Measurements from ENCODE around the gene KCNAB1.
A peak's percentile ranks its signal among the peaks of the same experiment; 100 is the strongest.
"Not testable (repeated sequence)": the region's sequence is repeated elsewhere in the genome, so short reads cannot be mapped to it uniquely, and the experiment has no call there.

KCNAB1 gene

DNA sequence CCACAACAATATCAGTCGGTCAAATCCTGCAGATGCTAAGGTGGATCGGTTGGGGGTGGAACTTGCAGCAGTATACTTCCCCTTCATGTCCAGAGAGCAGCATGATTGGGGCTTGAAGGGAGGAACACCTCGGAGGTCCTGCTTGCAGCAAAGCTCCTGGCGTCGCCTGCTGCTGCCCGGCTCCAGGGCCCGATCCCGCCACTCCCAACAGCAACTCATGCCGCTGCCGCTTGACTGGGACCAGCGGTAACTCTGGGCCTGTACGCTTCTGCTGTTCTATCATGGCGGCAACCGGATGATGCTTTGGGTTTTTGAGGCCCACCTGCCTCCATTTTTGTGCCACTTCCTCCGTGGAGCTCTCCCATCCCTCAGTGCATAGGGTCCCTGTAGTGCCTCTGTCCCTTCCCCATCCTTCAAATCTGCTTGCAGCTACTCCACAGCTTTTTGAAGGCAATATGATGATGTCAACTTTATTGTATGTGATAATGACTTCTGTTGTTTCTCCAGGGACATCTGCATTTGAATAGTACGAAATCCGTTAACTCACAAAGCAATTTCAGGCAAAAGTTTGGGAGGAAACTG is 56.3 kb downstream of the KCNAB1 start:
- Mint-ChIP-seq H3K27ac (no peak overlapping the region), H3K4me3 (no peak overlapping the region), H3K9me3 (no peaks in the 10 kb centered on the region), H3K36me3 (ENCODE audit: low read depth) (no peaks in the 10 kb centered on the region), H3K4me1 (no peaks in the 10 kb centered on the region), H3K27me3 (peaks cover 2% of the 10 kb centered on the region)
- ATAC-seq, result no peak
- DNase-seq, result no peak

DNA sequence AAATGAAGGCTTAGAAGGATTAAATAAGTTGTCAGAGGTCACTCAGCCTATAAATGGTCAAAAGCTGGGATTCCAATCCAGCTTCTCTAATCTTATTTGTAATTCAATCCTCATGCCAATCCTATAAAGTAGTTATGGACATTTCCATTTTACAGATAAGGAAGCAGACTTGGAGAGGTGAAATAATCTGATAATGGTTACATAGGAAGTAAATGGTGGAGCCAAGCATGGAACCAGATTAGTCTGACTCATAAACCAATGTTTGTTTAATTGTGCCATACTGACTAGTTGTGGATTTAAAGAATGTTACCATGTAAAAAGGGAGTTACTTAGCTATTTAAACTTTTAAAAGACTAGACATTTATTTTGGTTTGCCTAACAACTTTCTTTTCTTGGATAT is 59.7 kb downstream of the KCNAB1 start:
- DNase-seq, result no peak
- Mint-ChIP-seq H3K4me3 (no peak overlapping the region), H3K36me3 (ENCODE audit: low read depth) (no peaks in the 10 kb centered on the region), H3K27ac (no peak overlapping the region), H3K9me3 (no peaks in the 10 kb centered on the region), H3K4me1 (no peaks in the 10 kb centered on the region), H3K27me3 (no peaks in the 10 kb centered on the region)
- ATAC-seq, result no peak

DNA sequence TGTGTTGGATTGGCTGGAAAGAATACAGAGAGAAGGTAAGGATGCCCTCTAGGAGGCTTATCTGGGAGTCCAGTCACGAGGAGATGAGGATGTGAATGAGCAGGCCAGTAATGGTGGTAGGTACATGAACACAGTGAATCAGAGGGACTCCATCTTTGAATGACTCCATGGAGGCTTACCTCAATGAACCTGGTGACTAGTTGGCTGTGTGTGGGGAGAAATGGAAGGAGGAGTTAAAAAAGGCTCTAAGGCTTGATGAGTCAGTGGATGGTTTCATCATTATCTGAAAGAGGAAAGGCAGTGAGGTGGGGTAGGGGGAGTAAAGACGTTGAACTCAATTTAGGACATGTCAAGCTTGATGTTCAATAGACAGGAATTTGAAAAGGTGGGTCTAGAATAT is 61.1 kb downstream of the KCNAB1 start:
- DNase-seq, result no peak
- no peaks in the 10 kb centered on the region for H3K9me3 Mint-ChIP-seq
- no peaks in the 10 kb centered on the region for H3K4me1 Mint-ChIP-seq
- peak; percentile 84 for ATAC-seq
- no peak overlapping the region for H3K4me3 Mint-ChIP-seq
- H3K27ac Mint-ChIP-seq, result no peak overlapping the region
- no peaks in the 10 kb centered on the region for H3K36me3 Mint-ChIP-seq (ENCODE audit: low read depth)
- no peaks in the 10 kb centered on the region for H3K27me3 Mint-ChIP-seq

DNA sequence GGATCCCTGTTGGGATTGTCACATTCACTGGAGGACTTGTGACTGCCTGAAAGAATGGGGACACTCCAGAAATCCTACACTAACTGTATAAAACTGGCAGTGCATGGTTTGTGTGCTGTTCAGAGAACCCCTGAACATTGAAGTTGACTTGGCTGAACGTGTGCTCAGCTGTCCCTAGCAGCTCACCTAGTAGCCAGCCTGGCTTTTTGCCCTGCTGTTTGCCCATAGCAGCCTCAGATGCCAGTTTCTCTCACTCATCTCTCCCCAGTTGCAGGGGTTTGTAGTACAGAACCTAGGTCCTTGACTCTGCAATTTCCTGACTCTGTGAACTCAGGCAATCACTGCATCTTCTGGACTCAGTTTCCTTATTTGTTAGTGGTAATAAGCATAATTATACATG is 63.0 kb downstream of the KCNAB1 start:
- no peak overlapping the region for H3K27ac Mint-ChIP-seq
- H3K4me1 Mint-ChIP-seq, result no peaks in the 10 kb centered on the region
- ATAC-seq, result no peak
- no peaks in the 10 kb centered on the region for H3K36me3 Mint-ChIP-seq (ENCODE audit: low read depth)
- H3K9me3 Mint-ChIP-seq, result no peaks in the 10 kb centered on the region
- H3K4me3 Mint-ChIP-seq, result no peak overlapping the region
- DNase-seq, result no peak
- H3K27me3 Mint-ChIP-seq, result peaks cover 4% of the 10 kb centered on the region

DNA sequence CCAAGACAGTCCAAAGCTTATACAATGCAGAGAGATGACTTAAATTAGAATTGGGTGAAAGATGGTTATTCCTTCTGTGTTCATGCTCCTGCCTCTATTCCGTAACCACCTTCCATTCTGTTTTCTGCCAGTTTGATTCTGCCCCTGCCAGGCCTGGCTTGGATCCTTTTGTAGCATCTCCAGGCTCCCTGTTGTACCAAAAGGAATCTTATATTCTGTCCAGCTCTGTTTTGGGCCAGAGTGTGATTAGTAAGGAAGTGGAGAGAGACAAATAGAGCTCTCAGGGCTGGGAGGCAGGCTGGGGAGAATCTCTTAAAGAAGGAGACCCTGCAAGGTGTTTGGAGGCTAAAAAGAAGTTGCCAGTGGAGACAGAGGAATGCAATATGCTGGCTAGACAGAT is 63.8 kb downstream of the KCNAB1 start:
- no peak overlapping the region for H3K27ac Mint-ChIP-seq
- no peak for DNase-seq
- H3K9me3 Mint-ChIP-seq, result no peaks in the 10 kb centered on the region
- H3K36me3 Mint-ChIP-seq (ENCODE audit: low read depth), result no peaks in the 10 kb centered on the region
- ATAC-seq, result no peak
- H3K4me1 Mint-ChIP-seq, result no peaks in the 10 kb centered on the region
- no peak overlapping the region for H3K4me3 Mint-ChIP-seq
- H3K27me3 Mint-ChIP-seq, result peaks cover 4% of the 10 kb centered on the region

DNA sequence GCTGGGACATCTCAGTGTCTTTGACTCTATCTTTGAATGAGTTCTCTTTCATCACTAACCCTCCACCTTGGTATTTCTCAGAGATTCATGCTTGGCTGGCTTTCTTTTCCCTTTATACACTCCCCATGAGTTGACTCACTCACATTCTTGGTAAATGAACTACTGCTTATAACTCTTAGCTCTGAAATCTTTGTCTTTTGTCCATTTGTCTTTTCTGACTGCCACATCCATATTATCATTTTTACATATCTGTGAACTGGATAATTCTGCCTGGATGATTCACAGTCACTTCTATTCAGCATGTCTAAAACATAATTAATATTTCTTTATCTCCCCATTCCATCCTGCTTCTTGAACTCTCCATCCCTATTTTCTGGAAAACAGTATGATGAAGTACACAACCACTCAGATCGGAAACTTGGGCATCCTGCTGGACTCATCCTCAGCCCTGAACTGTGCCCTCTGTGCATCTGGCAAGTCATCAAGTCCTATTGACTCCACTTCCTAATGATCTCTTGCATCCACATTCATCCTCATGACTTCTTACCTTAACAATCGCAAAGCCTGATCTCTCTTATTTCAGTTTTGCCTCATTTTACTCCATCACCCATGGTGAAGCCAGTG is 66.9 kb downstream of the KCNAB1 start:
- no peak for DNase-seq
- Mint-ChIP-seq H3K36me3 (ENCODE audit: low read depth) (no peaks in the 10 kb centered on the region), H3K27ac (no peak overlapping the region), H3K4me1 (no peaks in the 10 kb centered on the region), H3K4me3 (no peak overlapping the region), H3K27me3 (peaks cover 4% of the 10 kb centered on the region), H3K9me3 (no peaks in the 10 kb centered on the region)
- ATAC-seq, result no peak

DNA sequence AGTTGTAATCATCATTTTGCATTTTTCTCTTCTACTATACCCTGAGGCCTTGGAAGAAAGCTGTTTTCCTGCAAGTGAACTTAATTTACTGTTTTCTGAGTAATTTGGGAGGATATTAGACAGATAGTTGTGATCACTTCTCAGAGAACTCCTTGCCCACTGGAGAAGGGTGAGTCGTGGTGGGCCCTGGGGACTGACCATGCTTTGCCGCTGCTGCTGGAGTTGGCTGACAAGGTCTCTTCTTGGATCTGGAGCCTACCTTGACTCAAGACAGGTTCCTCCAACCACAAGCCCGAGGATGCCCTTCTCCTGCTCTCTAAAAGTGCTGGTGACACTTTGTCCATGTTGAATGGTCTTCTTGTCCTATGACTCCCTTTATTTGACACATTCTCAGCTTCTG is 68.4 kb downstream of the KCNAB1 start:
- Mint-ChIP-seq H3K4me3 (no peak overlapping the region), H3K9me3 (no peaks in the 10 kb centered on the region), H3K27me3 (peaks cover 4% of the 10 kb centered on the region), H3K4me1 (no peaks in the 10 kb centered on the region), H3K36me3 (ENCODE audit: low read depth) (no peaks in the 10 kb centered on the region), H3K27ac (no peak overlapping the region)
- ATAC-seq, result no peak
- no peak for DNase-seq

DNA sequence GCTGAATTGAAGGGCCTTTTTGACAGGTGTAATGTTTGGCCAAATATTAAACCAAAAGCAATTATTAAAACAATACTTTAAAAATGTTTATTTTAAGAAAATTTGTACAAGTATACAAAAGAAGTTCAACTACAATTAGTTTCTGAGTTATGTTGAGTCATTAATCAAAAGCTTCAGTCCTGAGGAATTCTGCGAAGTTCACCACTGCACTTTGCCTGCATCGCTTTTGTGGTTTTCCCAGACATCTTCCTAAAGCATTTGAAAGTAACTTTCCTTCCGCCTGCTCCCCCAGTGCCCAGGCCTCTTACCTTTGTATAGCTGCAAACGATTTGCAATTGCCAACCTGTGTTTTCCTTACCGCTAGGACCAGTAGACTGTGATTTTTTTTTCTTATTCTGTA is 69.5 kb downstream of the KCNAB1 start:
- Mint-ChIP-seq H3K36me3 (ENCODE audit: low read depth) (no peaks in the 10 kb centered on the region), H3K9me3 (no peaks in the 10 kb centered on the region), H3K4me1 (no peaks in the 10 kb centered on the region), H3K27ac (no peak overlapping the region), H3K27me3 (peaks cover 4% of the 10 kb centered on the region), H3K4me3 (no peak overlapping the region)
- ATAC-seq (no peak), DNase-seq (no peak)

DNA sequence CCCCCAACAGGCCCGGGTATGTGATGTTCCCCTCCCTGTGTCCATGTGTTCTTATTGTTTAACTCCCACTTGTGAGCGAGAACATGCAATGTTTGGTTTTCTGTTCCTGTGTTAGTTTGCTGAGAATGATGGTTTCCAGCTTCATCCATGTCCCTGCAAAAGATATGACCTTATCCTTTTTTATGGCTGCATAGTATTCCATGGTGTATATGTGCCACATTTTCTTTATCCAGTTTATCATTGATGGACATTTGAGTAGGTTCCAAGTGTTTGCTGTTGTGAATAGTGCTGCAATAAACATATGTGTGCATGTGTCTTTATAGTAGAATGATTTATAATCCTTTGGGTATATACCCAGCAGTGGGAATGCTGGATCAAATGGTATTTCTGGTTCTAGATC is 74.6 kb downstream of the KCNAB1 start:
- not testable (repeated sequence) for H3K4me1 Mint-ChIP-seq; H3K9me3 Mint-ChIP-seq; H3K4me3 Mint-ChIP-seq; ATAC-seq; H3K27ac Mint-ChIP-seq; DNase-seq; H3K36me3 Mint-ChIP-seq (ENCODE audit: low read depth)
- peaks cover 15% of the 10 kb centered on the region for H3K27me3 Mint-ChIP-seq

DNA sequence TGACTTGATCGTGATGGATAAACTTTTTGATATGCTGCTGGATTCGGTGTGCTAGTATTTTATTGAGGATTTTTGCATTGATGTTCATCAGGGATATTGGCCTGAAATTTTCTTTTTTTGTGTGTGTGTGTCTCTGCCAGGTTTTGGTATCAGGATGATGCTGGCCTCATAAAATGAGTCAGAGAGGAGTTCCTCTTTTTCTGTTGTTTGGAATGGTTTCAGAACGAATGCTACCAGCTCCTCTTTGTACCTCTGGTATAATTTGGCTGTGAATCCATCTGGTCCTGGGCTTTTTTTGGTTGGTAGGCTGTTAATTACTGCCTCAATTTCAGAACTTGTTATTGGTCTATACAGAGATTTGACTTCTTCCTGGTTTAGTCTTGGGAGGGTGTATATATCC is 76.8 kb downstream of the KCNAB1 start:
- ATAC-seq; DNase-seq; H3K9me3 Mint-ChIP-seq; H3K4me1 Mint-ChIP-seq; H3K36me3 Mint-ChIP-seq (ENCODE audit: low read depth); H3K4me3 Mint-ChIP-seq; H3K27ac Mint-ChIP-seq: not testable (repeated sequence)
- H3K27me3 Mint-ChIP-seq, result peaks cover 19% of the 10 kb centered on the region

DNA sequence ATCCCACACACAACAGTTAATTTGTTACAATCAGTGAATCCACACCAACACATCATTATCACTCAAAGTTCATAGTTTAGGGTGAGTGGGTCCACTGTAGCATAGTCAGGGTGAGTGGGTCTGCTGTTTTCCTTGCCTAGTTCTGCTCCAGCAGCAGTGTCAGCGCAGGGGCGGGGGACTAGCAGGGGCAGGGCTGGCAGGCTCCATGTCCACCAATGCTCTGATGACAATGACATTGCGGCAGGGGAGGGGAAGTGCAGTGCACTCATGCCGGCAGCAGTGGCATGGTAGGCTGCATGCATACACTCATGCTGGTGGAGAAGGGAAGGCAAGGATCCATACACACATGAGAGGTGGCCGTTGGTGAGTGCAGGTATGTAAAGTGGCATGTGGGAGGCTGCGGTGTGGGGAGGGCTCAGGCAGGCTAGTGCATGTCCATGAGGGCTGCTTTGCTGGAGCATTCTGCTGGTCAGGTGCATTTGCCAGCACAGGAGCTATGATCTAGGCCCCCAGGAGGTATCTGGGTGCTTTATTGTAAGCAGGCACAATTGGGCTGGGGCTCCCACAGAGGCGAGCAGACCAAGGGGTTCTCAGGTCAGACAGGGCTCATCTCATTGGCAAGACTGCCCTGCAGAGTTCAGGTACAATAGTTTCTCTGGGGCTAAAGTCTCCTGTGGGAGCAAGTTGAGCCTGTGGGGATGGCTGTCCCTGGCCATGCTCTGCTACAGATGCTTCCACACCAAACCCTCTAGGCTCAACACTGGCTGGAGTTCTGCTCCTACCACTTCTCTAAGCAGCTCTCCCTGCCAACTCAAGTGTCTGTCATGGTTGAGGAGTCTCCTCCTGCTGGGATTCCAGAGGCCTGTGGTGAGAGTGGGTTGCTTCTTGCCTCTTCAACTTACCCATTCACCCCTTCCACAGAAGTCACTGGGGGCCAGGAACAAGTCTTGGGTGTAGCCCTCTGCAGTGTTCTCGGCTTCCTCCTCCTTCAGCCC is 81.3 kb downstream of the KCNAB1 start:
- DNase-seq (no peak), ATAC-seq (no peak)
- H3K27ac Mint-ChIP-seq, result no peak overlapping the region
- H3K9me3 Mint-ChIP-seq, result no peaks in the 10 kb centered on the region
- H3K4me3 Mint-ChIP-seq, result no peak overlapping the region
- no peaks in the 10 kb centered on the region for H3K4me1 Mint-ChIP-seq
- no peaks in the 10 kb centered on the region for H3K36me3 Mint-ChIP-seq (ENCODE audit: low read depth)
- H3K27me3 Mint-ChIP-seq, result peaks cover 16% of the 10 kb centered on the region

DNA sequence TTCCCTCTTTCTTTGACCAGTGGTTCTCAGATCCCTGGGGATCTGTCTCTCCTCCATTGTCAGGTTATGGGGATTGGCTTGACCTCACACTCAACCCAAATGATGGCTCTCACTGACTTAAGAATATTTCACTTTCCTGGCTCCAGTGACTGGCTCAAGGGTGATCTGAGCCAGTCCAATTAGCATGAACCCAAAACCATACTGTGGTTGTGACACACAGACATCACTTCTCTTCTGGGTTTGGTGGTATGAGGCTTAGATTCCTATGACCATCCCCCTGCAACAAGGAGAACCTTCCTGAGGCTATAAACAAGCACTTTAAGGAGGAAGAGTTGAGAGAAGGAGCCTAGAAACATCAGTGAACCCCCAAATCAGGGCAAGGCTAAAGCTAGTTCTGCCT is 85.8 kb downstream of the KCNAB1 start:
- Mint-ChIP-seq H3K4me3 (no peak overlapping the region), H3K4me1 (no peaks in the 10 kb centered on the region), H3K9me3 (no peaks in the 10 kb centered on the region), H3K27me3 (peaks cover 9% of the 10 kb centered on the region), H3K27ac (no peak overlapping the region), H3K36me3 (ENCODE audit: low read depth) (no peaks in the 10 kb centered on the region)
- ATAC-seq (no peak), DNase-seq (no peak)

DNA sequence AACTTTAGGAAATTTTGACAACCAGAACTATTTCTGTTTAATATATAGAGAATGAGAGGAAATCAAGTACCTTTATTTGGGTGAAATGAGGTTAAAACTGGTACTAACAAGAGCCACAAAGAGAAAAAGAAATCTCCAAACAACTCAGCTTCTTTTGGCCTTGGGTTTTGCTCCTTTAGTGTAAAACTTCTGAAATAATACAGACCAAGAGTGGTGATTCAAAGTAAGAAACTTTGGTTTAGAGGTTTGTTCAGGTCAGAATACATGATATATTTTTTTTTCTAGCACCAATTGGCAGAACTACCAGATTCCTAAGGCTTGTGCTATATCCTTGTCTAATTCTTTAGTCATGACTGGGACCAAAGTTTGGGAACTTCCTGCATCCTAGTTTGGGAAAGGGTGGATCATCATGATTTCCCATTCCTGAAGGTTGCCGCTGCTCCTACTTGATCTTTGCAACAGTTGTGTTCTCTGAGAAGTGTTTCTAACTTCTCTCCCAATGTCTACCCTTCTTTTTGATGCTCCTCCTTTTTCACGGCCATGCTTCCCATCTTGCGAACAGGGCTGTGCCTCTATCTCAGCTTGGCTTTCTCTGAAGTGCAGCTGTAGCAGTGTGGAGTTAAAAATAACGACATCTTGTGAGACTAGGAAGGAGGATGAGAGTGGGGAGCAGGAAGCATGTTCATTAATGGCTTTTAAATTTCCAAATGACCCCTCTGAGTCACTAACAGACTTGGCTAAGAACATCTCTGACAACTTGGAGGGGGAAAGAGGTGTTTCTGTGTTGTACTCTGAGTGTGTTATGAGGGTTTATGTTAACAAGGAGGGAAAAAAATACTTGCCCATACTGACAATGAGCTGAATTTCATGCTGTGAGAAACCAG is 87.7 kb downstream of the KCNAB1 start:
- no peak for ATAC-seq
- DNase-seq, result no peak
- Mint-ChIP-seq H3K4me1 (peaks cover 4% of the 10 kb centered on the region), H3K9me3 (no peaks in the 10 kb centered on the region), H3K27me3 (peaks cover 6% of the 10 kb centered on the region), H3K36me3 (ENCODE audit: low read depth) (no peaks in the 10 kb centered on the region), H3K27ac (no peak overlapping the region), H3K4me3 (no peak overlapping the region)

DNA sequence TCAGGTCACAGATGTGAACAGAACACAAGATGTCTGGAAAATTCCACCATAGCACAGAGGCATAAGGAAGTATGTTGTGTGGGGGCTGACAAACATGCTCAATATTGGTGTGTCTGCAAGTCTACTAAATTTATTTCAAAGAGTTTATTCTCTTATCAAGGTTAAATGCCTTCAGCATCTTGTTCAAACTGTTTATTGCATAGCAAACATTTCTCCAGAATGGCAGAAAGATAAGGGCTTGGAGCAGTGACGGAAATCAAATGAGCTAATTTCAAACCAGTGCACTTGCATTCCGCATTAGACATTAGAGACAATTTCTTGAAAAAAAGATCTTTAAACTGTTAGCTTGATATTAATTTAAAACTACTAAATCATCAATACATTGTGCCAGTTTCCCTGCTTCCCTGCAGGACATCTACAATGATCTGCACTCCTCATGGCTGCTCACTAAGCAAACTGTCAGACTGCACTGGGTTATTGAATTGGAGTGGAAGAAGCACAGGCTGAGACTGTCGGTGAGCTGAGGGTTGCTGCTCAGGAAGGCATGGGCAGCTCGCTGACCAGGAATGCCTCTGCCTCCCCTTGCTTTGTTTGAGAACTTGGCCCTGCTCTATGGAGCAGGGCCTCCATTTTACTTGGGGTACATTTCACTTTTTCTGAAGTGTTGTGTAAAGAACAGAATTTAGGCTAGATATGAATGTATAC is 89.4 kb downstream of the KCNAB1 start:
- no peak for DNase-seq
- no peak for ATAC-seq
- H3K9me3 Mint-ChIP-seq, result no peaks in the 10 kb centered on the region
- peaks cover 4% of the 10 kb centered on the region for H3K4me1 Mint-ChIP-seq
- no peak overlapping the region for H3K27ac Mint-ChIP-seq
- peaks cover 6% of the 10 kb centered on the region for H3K27me3 Mint-ChIP-seq
- H3K4me3 Mint-ChIP-seq, result no peak overlapping the region
- H3K36me3 Mint-ChIP-seq (ENCODE audit: low read depth), result no peaks in the 10 kb centered on the region

All from activated naive CD8-positive, alpha-beta T cell treated with anti-CD3 and anti-CD28 coated beads, Interleukin-2, amount 50 U/mL, for 24 hours (primary cell).